Measurements from ENCODE around the gene ACSF2. TPM values are rescaled to one million over a fixed set of nuclear protein-coding genes. Genes with fewer than 3 reads are reported as not detected.

The ACSF2 gene
- total RNA-seq, 1 experiment from 2014 or later = 12.2 TPM

DNA sequence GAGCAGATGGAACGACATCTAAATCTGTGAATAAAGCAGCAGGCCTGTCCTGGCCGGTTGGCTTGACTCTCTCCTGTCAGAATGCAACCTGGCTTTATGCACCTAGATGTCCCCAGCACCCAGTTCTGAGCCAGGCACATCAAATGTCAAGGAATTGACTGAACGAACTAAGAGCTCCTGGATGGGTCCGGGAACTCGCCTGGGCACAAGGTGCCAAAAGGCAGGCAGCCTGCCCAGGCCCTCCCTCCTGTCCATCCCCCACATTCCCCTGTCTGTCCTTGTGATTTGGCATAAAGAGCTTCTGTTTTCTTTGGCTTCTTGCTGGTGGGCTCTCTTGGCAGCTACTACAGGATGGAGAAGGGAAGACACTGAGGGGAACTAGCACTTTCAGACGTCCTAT, 48.5 kb downstream of the ACSF2 start:
- Mint-ChIP-seq H3K4me1 (peaks cover 7 to 22% of the 10 kb centered on the region in 2 experiments), H3K27ac (no peak overlapping the region), H3K27me3 (ENCODE audit: low read depth) (peaks cover 27% of the 10 kb centered on the region), H3K9me3 (no peaks in the 10 kb centered on the region), H3K4me3 (no peak overlapping the region), H3K36me3 (ENCODE audit: insufficient read depth in 1 of 3, low read depth in 3 of 3) (peaks cover 0 to 3% (median 0%) of the 10 kb centered on the region in 3 experiments; a peak in 4 of 7 replicates)
- Histone ChIP-seq H2BK120ac (ENCODE audit: low read depth, low read length, poor library complexity, severe bottlenecking) (no peak overlapping the region), H3K23me2 (ENCODE audit: insufficient read length, low read depth, low read length, poor library complexity, severe bottlenecking) (no peaks in the 10 kb centered on the region), H3K56ac (ENCODE audit: insufficient read length, low read depth, low read length) (no peak overlapping the region), H3K4me1 (ENCODE audit: insufficient read depth, low read length) (no peaks in the 10 kb centered on the region), H2BK20ac (ENCODE audit: low read depth, low read length, poor library complexity, severe bottlenecking) (no peak overlapping the region), H3K9me3 (ENCODE audit: control insufficient read depth, low read depth, low read length) (no peaks in the 10 kb centered on the region), H2AK5ac (ENCODE audit: insufficient read length, low read length) (no peak overlapping the region), H2BK15ac (ENCODE audit: low read depth, low read length) (no peak overlapping the region), H3K4ac (ENCODE audit: low read depth, low read length) (no peak overlapping the region), H3K4me2 (ENCODE audit: insufficient read depth, insufficient read length, low read length) (no peak overlapping the region), H2BK12ac (ENCODE audit: insufficient read length, low read depth, low read length) (no peak overlapping the region), H3K18ac (ENCODE audit: insufficient read length, low read depth, low read length) (no peak overlapping the region), H3K9ac (ENCODE audit: extremely low read depth, insufficient read length, low read length) (no peak overlapping the region), H3K79me1 (ENCODE audit: insufficient read depth, low read depth, low read length, poor library complexity, severe bottlenecking) (no peaks in the 10 kb centered on the region), H2AFZ (ENCODE audit: low read length) (no peak overlapping the region), H3K27ac (ENCODE audit: insufficient read length, low read depth, low read length) (no peak overlapping the region), H4K8ac (replicated peaks; ENCODE audit: insufficient read length, low read depth, low read length) (no peak overlapping the region), H4K91ac (ENCODE audit: insufficient read length, low read depth, low read length) (no peak overlapping the region), H4K5ac (ENCODE audit: insufficient read length, low read depth, low read length) (no peak overlapping the region), H3K14ac (ENCODE audit: insufficient read depth, low read length) (no peak overlapping the region), H3K27me3 (ENCODE audit: insufficient read depth, low read length) (no peaks in the 10 kb centered on the region; the same call in 1 of the 2 replicates), H3T11ph (ENCODE audit: low read length) (no peak overlapping the region), H2BK5ac (ENCODE audit: insufficient read length, low read length) (no peak overlapping the region), H4K20me1 (ENCODE audit: control insufficient read depth, insufficient read depth, insufficient read length) (no peaks in the 10 kb centered on the region), H3K23ac (ENCODE audit: insufficient read length, low read depth, low read length) (no peak overlapping the region), H3K79me2 (ENCODE audit: insufficient read depth, low read length) (no peaks in the 10 kb centered on the region)
- DNase-seq = no peak
- no CpG with 5 or more reads among the region's 6 CpGs for WGBS (ENCODE audit: extremely low coverage, insufficient read length, low lambda C conversion rate)
- no peak for TF ChIP-seq CTCF (conservative IDR thresholded peaks at IDR 0.05)
